B cell (primary cell): ENCODE measurements around the gene ATP8B1.

Source experiments
- EZH2 ChIP-seq: IDR thresholded peaks from 2 replicates; pipeline ENCODE4 v1.6.1; 2012; ENCODE audit warnings: borderline replicate concordance, low read depth, mild to moderate bottlenecking, moderate library complexity, low read length; ENCODE audit not compliant: insufficient read depth, poor library complexity, severe bottlenecking
- TF ChIP-seq, protein P1 (sequence below): fragments of 200-600 bp; IDR thresholded peaks from one replicate; pipeline ENCODE4 v1.8.0; 2022; ENCODE audit warnings: antibody characterized with exemption, mild to moderate bottlenecking

DNA sequence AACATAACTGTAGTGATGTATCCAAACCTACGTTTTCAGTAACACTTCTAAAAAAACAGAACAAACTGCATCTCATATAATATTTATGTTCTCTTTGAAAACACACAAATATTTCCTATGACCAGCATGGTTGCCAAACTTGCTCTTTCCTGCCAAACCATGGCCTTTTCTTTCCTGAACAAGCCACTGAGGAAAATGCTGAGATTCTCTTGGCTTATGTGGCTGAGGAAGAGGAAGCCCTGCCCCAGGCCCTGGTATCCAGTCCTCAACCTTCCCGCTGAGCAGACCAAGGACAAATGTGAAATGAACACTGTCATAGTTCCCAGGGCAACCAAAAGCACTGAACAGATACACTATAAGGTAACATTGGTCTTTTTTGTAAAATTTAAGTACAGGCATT lies 145.6 kb downstream of the ATP8B1 start:
- TF ChIP-seq EZH2: no peak
- TF ChIP-seq, protein P1, sequence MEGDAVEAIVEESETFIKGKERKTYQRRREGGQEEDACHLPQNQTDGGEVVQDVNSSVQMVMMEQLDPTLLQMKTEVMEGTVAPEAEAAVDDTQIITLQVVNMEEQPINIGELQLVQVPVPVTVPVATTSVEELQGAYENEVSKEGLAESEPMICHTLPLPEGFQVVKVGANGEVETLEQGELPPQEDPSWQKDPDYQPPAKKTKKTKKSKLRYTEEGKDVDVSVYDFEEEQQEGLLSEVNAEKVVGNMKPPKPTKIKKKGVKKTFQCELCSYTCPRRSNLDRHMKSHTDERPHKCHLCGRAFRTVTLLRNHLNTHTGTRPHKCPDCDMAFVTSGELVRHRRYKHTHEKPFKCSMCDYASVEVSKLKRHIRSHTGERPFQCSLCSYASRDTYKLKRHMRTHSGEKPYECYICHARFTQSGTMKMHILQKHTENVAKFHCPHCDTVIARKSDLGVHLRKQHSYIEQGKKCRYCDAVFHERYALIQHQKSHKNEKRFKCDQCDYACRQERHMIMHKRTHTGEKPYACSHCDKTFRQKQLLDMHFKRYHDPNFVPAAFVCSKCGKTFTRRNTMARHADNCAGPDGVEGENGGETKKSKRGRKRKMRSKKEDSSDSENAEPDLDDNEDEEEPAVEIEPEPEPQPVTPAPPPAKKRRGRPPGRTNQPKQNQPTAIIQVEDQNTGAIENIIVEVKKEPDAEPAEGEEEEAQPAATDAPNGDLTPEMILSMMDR: no peak
